HCT116 (cell line): Measurements from ENCODE around the gene CSTPP1.

ENCODE experiments used
- CEBPB ChIP-seq: IDR thresholded peaks from 2 replicates; pipeline ENCODE4 v1.6.1; 2012; ENCODE audit warnings: low read depth
- CTCF ChIP-seq, 3 experiments: fragments of 200-600 bp in 1 of 3; sonication (generic) in 1 of 3; IDR thresholded peaks in 2 of 3; conservative IDR thresholded peaks in 1 of 3; 2 replicates each; pipeline ENCODE4 v1.5.1; 2012 to 2017; ENCODE audit warnings: low read depth in 2 of 3, low read length in 2 of 3, antibody characterized with exemption in 1 of 3, borderline replicate concordance in 1 of 3, control low read depth in 1 of 3, mild to moderate bottlenecking in 1 of 3, mixed read lengths in 1 of 3, mixed run types in 1 of 3, moderate library complexity in 1 of 3; ENCODE audit not compliant: insufficient read depth in 1 of 3
- ELF1 ChIP-seq: IDR thresholded peaks from 2 replicates; pipeline ENCODE4 v1.6.1; 2012; ENCODE audit warnings: low read depth, borderline replicate concordance
- EZH2 ChIP-seq: fragments of 200-600 bp; sonication (generic); IDR thresholded peaks from 2 replicates; pipeline ENCODE4 v1.6.1; 2017; ENCODE audit warnings: antibody characterized with exemption, mixed run types
- JUND ChIP-seq: IDR thresholded peaks from 2 replicates; pipeline ENCODE4 v1.6.1; 2012
- MAX ChIP-seq: IDR thresholded peaks from 2 replicates; pipeline ENCODE4 v1.6.1; 2012
- POLR2A ChIP-seq: IDR thresholded peaks from 2 replicates; pipeline ENCODE4 v1.7.0; 2011; ENCODE audit warnings: borderline replicate concordance; ENCODE audit not compliant: insufficient read depth, insufficient read length; ENCODE audit errors: extremely low read depth
- POLR2AphosphoS5 ChIP-seq: IDR thresholded peaks from 2 replicates; pipeline ENCODE4 v1.6.1; 2011; ENCODE audit warnings: mild to moderate bottlenecking, low read depth, low read length, moderate library complexity
- RAD21 ChIP-seq: IDR thresholded peaks from 2 replicates; pipeline ENCODE4 v1.6.1; 2012; ENCODE audit warnings: low read depth, mild to moderate bottlenecking
- REST ChIP-seq: IDR thresholded peaks from 2 replicates; pipeline ENCODE4 v1.6.1; 2012; ENCODE audit warnings: low read depth
- SRF ChIP-seq: IDR thresholded peaks from 2 replicates; pipeline ENCODE4 v1.6.1; 2012; ENCODE audit warnings: low read depth
- YY1 ChIP-seq: IDR thresholded peaks from 2 replicates; pipeline ENCODE4 v1.6.1; 2011; ENCODE audit warnings: low read length, low read depth, moderate library complexity, mild to moderate bottlenecking; ENCODE audit not compliant: insufficient replicate concordance; ENCODE audit errors: extremely low read depth
- ZBTB33 ChIP-seq: IDR thresholded peaks from 2 replicates; pipeline ENCODE4 v1.6.1; 2011; ENCODE audit warnings: mild to moderate bottlenecking, low read length, moderate library complexity; ENCODE audit not compliant: insufficient replicate concordance; ENCODE audit errors: extremely low read depth

- no peak for TF ChIP-seq POLR2A
- TF ChIP-seq EZH2, result no peak
- TF ChIP-seq ELF1, result no peak
- no peak for TF ChIP-seq JUND
- TF ChIP-seq YY1, result no peak
- no peak for TF ChIP-seq CTCF (IDR thresholded peaks at IDR 0.05 in 2 of 3, conservative IDR thresholded peaks at IDR 0.05 in 1 of 3; ENCODE audit: borderline replicate concordance in 1 of 3, insufficient read depth in 1 of 3, low read depth in 2 of 3, low read length in 2 of 3)
- TF ChIP-seq MAX, result no peak
- no peak for TF ChIP-seq ZBTB33
- TF ChIP-seq POLR2AphosphoS5, result no peak
- TF ChIP-seq CEBPB, result no peak
- TF ChIP-seq SRF, result no peak
- TF ChIP-seq RAD21, result no peak
- TF ChIP-seq REST, result no peak
These were observed 170.3 kb downstream of the CSTPP1 start for GRCh38 chr11:47106798-47107411.
